Tibial artery (tissue), 4 donors: Measurements from ENCODE around the gene GOLGA7B.

Source experiments
- DNase-seq, 2 donors: peaks; one replicate each; pipeline ENCODE4 v3.0.0-alpha.2; 2019
- H3K27ac ChIP-seq, 2 donors: fragments of 200-600 bp; sonication (generic) in 1 of 2; 1 replicate in 1 of 2; 2 replicates in 1 of 2; pipeline ENCODE4 v1.5.1; 2018 to 2019; ENCODE audit warnings: mild to moderate bottlenecking in 1 of 2
- H3K27me3 ChIP-seq, 2 donors: fragments of 200-600 bp; sonication (generic) in 1 of 2; one replicate each; pipeline versions ENCODE4 v1.5.1 to v1.6.0; 2016 to 2019
- H3K36me3 ChIP-seq, 3 donors: fragments of 200-600 bp; sonication (generic) in 2 of 3; one replicate each; pipeline ENCODE4 v1.5.1; 2016 to 2019; ENCODE audit warnings: mild to moderate bottlenecking in 2 of 3
- H3K4me1 ChIP-seq, 4 donors: fragments of 200-600 bp; sonication (generic) in 2 of 4; 1 replicate in 3 of 4; 2 replicates in 1 of 4; pipeline ENCODE4 v1.5.1; 2016 to 2019
- H3K4me3 ChIP-seq, 2 donors: fragments of 200-600 bp; sonication (generic) in 1 of 2; 1 replicate in 1 of 2; 2 replicates in 1 of 2; pipeline ENCODE4 v1.5.1; 2018 to 2019; ENCODE audit warnings: mild to moderate bottlenecking in 2 of 2
- H3K9me3 ChIP-seq, 3 donors: fragments of 200-600 bp; sonication (generic) in 1 of 3; one replicate each; pipeline ENCODE4 v1.5.1; 2016 to 2019
- intact Hi-C: fragments of 100-400 bp; cut with DNase I; formaldehyde crosslinking; loops from one replicate; pipeline ENCODE4 v1.15.0; 2023; ENCODE audit warnings: low total_unique reads
- TF ChIP-seq, protein P1 (sequence below), 2 experiments: fragments of 200-600 bp in 1 of 2; fragments of 450-650 bp in 1 of 2; IDR thresholded peaks; one replicate each; pipeline ENCODE4 v1.5.1; 2017 to 2019; ENCODE audit warnings: antibody characterized with exemption in 2 of 2, mild to moderate bottlenecking in 1 of 2, moderate library complexity in 1 of 2

The GOLGA7B gene

DNA sequence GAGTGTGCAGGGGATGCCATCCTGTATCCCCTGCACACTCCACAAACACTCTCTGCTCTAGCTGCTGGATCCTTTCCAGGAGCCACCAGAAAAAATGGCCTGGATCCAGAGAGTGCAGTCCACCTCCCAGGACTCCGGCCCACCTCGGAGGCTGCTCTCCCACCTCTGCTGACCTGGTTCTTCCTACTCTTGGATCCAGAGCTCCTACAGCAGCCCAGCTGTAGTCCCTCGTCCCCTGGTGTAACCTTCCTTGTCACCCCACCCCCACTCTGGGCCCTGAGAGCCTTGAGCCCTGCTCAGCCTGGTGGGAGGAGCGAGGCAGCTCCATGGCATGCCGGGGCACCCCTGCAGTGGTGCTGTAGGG, 54.4 kb downstream of the GOLGA7B start:
- H3K4me1 ChIP-seq = peaks cover 0 to 3% (median 0%) of the 10 kb centered on the region in 4 donors

DNA sequence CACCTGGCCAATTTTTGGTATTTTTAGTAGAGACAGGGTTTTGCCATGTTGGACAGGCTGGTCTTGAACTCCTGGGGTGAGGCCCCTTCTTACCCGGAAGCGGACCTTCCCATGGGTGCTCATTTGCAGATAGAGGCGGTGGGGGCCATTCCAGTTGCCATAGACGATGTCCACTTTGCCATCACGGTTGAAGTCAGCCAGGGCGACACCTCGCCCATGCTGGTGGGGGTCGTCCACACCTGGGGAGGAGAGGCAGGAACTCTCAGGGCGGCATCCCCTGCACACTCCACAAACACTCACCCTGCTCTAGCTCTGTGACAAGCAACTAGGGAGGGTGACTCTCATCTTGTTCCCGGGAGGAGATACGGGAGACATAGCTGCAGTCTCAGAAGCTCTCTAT, 54.9 kb downstream of the GOLGA7B start:
- no peak for DNase-seq
- intact Hi-C loops = no loop called here
- TF ChIP-seq, protein P1, sequence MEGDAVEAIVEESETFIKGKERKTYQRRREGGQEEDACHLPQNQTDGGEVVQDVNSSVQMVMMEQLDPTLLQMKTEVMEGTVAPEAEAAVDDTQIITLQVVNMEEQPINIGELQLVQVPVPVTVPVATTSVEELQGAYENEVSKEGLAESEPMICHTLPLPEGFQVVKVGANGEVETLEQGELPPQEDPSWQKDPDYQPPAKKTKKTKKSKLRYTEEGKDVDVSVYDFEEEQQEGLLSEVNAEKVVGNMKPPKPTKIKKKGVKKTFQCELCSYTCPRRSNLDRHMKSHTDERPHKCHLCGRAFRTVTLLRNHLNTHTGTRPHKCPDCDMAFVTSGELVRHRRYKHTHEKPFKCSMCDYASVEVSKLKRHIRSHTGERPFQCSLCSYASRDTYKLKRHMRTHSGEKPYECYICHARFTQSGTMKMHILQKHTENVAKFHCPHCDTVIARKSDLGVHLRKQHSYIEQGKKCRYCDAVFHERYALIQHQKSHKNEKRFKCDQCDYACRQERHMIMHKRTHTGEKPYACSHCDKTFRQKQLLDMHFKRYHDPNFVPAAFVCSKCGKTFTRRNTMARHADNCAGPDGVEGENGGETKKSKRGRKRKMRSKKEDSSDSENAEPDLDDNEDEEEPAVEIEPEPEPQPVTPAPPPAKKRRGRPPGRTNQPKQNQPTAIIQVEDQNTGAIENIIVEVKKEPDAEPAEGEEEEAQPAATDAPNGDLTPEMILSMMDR (IDR thresholded peaks at IDR 0.05) = no peak
- no peaks in the 10 kb centered on the region for H3K9me3 ChIP-seq
- H3K4me1 ChIP-seq = peaks cover 0 to 3% (median 0%) of the 10 kb centered on the region in 4 donors
- H3K27ac ChIP-seq = no peak overlapping the region
- H3K27me3 ChIP-seq = peaks cover 0 to 32% of the 10 kb centered on the region in 2 donors
- H3K36me3 ChIP-seq = no peaks in the 10 kb centered on the region
- H3K4me3 ChIP-seq = no peak overlapping the region

More for the DNA sequence above, 54.4 kb downstream of the GOLGA7B start:
- no peaks in the 10 kb centered on the region for H3K9me3 ChIP-seq
- DNase-seq = no peak
- TF ChIP-seq, protein P1 (IDR thresholded peaks at IDR 0.05) = no peak
- peaks cover 0 to 32% of the 10 kb centered on the region in 2 donors for H3K27me3 ChIP-seq
- no peak overlapping the region for H3K4me3 ChIP-seq
- intact Hi-C loops = no loop called here
- no peak overlapping the region for H3K27ac ChIP-seq
- no peaks in the 10 kb centered on the region for H3K36me3 ChIP-seq

DNA sequence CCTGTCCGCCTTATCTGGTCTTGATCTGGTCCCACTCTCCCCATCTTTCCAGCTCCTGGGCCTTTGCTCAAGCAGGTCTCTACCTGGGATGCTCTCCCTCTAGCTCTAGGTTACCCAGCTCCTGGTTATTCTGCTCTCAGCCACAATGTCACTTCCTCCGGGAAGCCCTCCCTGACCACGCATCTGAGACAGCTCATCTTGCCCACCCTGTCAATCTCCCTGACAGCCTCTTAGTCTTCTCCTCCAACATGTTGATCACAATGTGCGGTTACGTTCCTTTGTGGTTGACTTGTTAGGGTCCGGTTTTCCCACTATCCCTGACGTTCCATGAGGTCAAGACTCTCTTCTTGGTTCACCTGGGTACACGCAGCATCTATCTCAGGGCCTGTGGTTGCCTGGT, 55.6 kb downstream of the GOLGA7B start:
- intact Hi-C loops = no loop called here
- DNase-seq = no peak
- TF ChIP-seq, protein P1 (IDR thresholded peaks at IDR 0.05) = no peak

DNA sequence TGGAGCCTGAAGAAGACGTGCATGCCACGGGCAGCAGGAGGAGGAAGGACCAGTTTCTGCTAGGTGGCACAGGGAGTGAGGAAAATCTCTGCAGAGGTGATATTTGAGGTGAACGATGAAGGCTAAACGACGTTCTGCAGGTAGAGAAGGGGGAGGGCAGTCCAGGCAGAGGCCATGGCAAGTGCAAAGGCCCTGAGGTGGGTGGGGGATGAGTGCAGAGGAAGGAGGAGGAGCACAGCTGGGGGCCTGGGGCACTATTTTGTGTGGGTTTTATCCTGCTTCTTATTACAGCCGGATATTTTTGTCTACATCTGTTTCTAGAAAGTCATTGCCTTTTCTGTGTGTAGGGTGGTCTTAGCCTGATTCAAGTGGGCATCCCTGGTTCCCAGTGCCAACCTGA, 57.6 kb downstream of the GOLGA7B start:
- intact Hi-C loops = no loop called here
- Histone ChIP-seq H3K36me3 (no peaks in the 10 kb centered on the region), H3K4me3 (no peak overlapping the region), H3K27me3 (peaks cover 0 to 27% of the 10 kb centered on the region in 2 donors), H3K27ac (no peak overlapping the region), H3K9me3 (no peaks in the 10 kb centered on the region), H3K4me1 (peaks cover 0 to 3% (median 0%) of the 10 kb centered on the region in 4 donors)
- TF ChIP-seq, protein P1 (IDR thresholded peaks at IDR 0.05) = no peak
- DNase-seq = no peak

More for the DNA sequence above, 55.6 kb downstream of the GOLGA7B start:
- H3K4me1 ChIP-seq = peaks cover 0 to 3% (median 0%) of the 10 kb centered on the region in 4 donors
- no peak overlapping the region for H3K27ac ChIP-seq
- no peak overlapping the region for H3K4me3 ChIP-seq
- no peaks in the 10 kb centered on the region for H3K9me3 ChIP-seq
- H3K36me3 ChIP-seq = no peaks in the 10 kb centered on the region
- H3K27me3 ChIP-seq = peaks cover 0 to 25% of the 10 kb centered on the region in 2 donors

DNA sequence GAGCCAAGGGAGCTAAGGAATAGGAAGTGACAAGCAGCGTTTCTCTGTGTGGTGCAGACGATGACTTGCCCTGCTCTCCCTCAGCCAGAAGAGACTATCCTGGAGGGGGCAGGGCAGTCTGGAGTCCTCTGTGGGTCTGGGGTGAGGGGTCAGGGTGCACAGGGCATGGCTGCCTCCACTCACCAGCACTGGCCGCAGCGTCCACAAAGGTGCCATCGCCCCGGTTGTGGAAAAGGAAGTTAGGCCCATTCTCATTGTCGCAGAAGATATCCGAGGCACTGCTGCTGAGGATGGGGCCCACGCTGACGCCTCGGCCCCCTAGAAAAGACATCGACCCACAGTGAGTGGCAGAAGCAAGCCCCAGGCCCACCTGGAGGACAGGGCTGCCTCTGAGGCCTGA, 58.2 kb downstream of the GOLGA7B start:
- no peak overlapping the region for H3K27ac ChIP-seq
- H3K9me3 ChIP-seq = no peaks in the 10 kb centered on the region
- H3K4me1 ChIP-seq = peaks cover 0 to 3% (median 0%) of the 10 kb centered on the region in 4 donors
- DNase-seq = no peak
- TF ChIP-seq, protein P1 (IDR thresholded peaks at IDR 0.05) = no peak
- peaks cover 0 to 27% of the 10 kb centered on the region in 2 donors for H3K27me3 ChIP-seq
- intact Hi-C loops = no loop called here
- H3K4me3 ChIP-seq = no peak overlapping the region
- no peaks in the 10 kb centered on the region for H3K36me3 ChIP-seq

DNA sequence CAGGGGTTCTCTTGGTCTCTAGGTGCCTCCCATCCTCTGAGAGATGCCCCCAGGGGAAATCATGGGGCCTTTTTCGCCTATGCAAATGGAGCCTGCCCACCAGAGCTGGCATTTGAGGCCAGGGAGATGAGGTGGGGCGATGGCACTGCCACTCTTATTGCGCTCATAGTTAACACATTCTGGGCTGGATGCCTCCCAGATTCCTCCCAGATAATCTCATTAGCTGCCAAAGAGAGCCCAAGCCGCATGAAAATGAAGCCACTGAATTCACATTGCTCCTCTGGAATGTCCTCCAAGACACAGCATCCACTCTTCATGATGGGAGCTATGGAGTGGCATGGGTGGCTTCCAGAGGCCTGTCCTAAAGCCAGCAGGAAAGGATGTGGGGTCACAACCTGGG, 61.0 kb downstream of the GOLGA7B start:
- no peak for DNase-seq

More for the DNA sequence above, 61.0 kb downstream of the GOLGA7B start:
- Histone ChIP-seq H3K27me3 (peaks cover 0 to 36% of the 10 kb centered on the region in 2 donors), H3K4me3 (no peak overlapping the region), H3K36me3 (no peaks in the 10 kb centered on the region), H3K9me3 (no peaks in the 10 kb centered on the region), H3K27ac (no peak overlapping the region), H3K4me1 (peaks cover 0 to 10% (median 5%) of the 10 kb centered on the region in 4 donors)
- TF ChIP-seq, protein P1 (IDR thresholded peaks at IDR 0.05) = no peak
- intact Hi-C loops = no loop called here
